ENCODE measurements around the gene RIMS4. TPM values are rescaled to one million over a fixed set of nuclear protein-coding genes. Genes with fewer than 3 reads are reported as not detected.

RIMS4 gene
- total RNA-seq, 3 donors from 2014 or later = 0.66 to 1.8 (median 0.96) TPM

- Histone ChIP-seq H3K4me1 (no peaks in the 10 kb centered on the region), H3K27me3 (peaks cover 0 to 8% of the 10 kb centered on the region in 2 donors), H3K27ac (no peak overlapping the region), H3K4me3 (no peak overlapping the region), H3K36me3 (no peaks in the 10 kb centered on the region), H3K9me3 (peaks cover 0 to 11% of the 10 kb centered on the region in 2 donors)
- no peak for DNase-seq (ENCODE audit: low spot score in 2 of 2)
- TF ChIP-seq POLR2AphosphoS5 (IDR thresholded peaks at IDR 0.05) (no peak), POLR2A (IDR thresholded peaks at IDR 0.05) (no peak)
- TF ChIP-seq, protein P1, sequence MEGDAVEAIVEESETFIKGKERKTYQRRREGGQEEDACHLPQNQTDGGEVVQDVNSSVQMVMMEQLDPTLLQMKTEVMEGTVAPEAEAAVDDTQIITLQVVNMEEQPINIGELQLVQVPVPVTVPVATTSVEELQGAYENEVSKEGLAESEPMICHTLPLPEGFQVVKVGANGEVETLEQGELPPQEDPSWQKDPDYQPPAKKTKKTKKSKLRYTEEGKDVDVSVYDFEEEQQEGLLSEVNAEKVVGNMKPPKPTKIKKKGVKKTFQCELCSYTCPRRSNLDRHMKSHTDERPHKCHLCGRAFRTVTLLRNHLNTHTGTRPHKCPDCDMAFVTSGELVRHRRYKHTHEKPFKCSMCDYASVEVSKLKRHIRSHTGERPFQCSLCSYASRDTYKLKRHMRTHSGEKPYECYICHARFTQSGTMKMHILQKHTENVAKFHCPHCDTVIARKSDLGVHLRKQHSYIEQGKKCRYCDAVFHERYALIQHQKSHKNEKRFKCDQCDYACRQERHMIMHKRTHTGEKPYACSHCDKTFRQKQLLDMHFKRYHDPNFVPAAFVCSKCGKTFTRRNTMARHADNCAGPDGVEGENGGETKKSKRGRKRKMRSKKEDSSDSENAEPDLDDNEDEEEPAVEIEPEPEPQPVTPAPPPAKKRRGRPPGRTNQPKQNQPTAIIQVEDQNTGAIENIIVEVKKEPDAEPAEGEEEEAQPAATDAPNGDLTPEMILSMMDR (IDR thresholded peaks at IDR 0.05) = no peak
- intact Hi-C loops (cut with DNase I; ENCODE audit: low total_unique reads) = no loop called here
These were observed 22.4 kb upstream of the RIMS4 start for GRCh38 chr20:44832724-44833123.

GRCh38 chr20:44830995-44831394, 20.6 kb upstream of the RIMS4 start:
- Histone ChIP-seq H3K27ac (no peak overlapping the region), H3K4me1 (no peaks in the 10 kb centered on the region), H3K9me3 (peaks cover 0 to 11% of the 10 kb centered on the region in 2 donors), H3K27me3 (peaks cover 0 to 5% of the 10 kb centered on the region in 2 donors), H3K4me3 (no peak overlapping the region), H3K36me3 (no peaks in the 10 kb centered on the region)
- intact Hi-C loops (cut with DNase I; ENCODE audit: low total_unique reads) = no loop called here
- DNase-seq (ENCODE audit: low spot score in 2 of 2) = no peak
- TF ChIP-seq, protein P1 (IDR thresholded peaks at IDR 0.05) = no peak
- TF ChIP-seq POLR2AphosphoS5 (IDR thresholded peaks at IDR 0.05) = no peak
- no peak for TF ChIP-seq POLR2A (IDR thresholded peaks at IDR 0.05)

GRCh38 chr20:44830523-44830922, 20.2 kb upstream of the RIMS4 start:
- TF ChIP-seq, protein P1 (IDR thresholded peaks at IDR 0.05) = no peak
- TF ChIP-seq POLR2AphosphoS5 (IDR thresholded peaks at IDR 0.05) = no peak
- Histone ChIP-seq H3K9me3 (peaks cover 0 to 11% of the 10 kb centered on the region in 2 donors), H3K27ac (no peak overlapping the region), H3K36me3 (no peaks in the 10 kb centered on the region), H3K27me3 (peaks cover 0 to 4% of the 10 kb centered on the region in 2 donors), H3K4me3 (no peak overlapping the region), H3K4me1 (no peaks in the 10 kb centered on the region)
- intact Hi-C loops (cut with DNase I; ENCODE audit: low total_unique reads) = no loop called here
- DNase-seq (ENCODE audit: low spot score in 2 of 2) = no peak

DNA sequence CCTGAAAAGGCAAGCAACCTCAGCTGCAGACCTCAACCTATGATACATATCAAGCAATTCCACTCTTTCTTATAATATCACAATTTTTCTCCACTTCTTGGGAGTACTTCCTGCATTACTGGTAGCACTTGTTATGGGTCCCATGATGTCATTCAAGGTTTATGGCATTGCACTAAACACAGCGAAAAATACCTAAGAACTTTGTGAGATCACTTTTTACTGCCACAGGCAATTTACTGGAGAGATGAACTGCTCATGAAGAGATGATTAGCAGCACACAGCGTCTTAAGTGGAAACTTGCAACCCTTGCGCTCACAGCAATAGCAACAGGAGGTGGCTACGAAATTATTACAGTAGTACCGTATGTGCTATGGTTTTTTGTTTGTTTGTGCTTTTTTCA, 19.3 kb upstream of the RIMS4 start:
- Histone ChIP-seq H3K4me1 (no peaks in the 10 kb centered on the region), H3K27ac (no peak overlapping the region), H3K36me3 (no peaks in the 10 kb centered on the region), H3K9me3 (peaks cover 0 to 11% of the 10 kb centered on the region in 2 donors), H3K27me3 (peaks cover 0 to 4% of the 10 kb centered on the region in 2 donors), H3K4me3 (no peak overlapping the region)
- intact Hi-C loops (cut with DNase I; ENCODE audit: low total_unique reads) = no loop called here
- TF ChIP-seq POLR2A (IDR thresholded peaks at IDR 0.05) (no peak), POLR2AphosphoS5 (IDR thresholded peaks at IDR 0.05) (no peak)
- TF ChIP-seq, protein P1 (IDR thresholded peaks at IDR 0.05) = no peak
- DNase-seq (ENCODE audit: low spot score in 2 of 2) = no peak

- peaks cover 0 to 4% of the 10 kb centered on the region in 2 donors for H3K27me3 ChIP-seq
- no peaks in the 10 kb centered on the region for H3K36me3 ChIP-seq
- no peaks in the 10 kb centered on the region for H3K4me1 ChIP-seq
- peaks cover 0 to 11% of the 10 kb centered on the region in 2 donors for H3K9me3 ChIP-seq
- DNase-seq (ENCODE audit: low spot score in 2 of 2) = no peak
- TF ChIP-seq, protein P1 (IDR thresholded peaks at IDR 0.05) = no peak
- TF ChIP-seq POLR2A (IDR thresholded peaks at IDR 0.05) (no peak), POLR2AphosphoS5 (IDR thresholded peaks at IDR 0.05) (no peak)
- intact Hi-C loops (cut with DNase I; ENCODE audit: low total_unique reads) = no loop called here
- H3K27ac ChIP-seq = no peak overlapping the region
- H3K4me3 ChIP-seq = no peak overlapping the region
These were observed 18.3 kb upstream of the RIMS4 start for GRCh38 chr20:44828640-44829039.
